Thyroid gland (tissue), 4 donors: ENCODE results near the gene DAGLA. TPM values are rescaled to one million over a fixed set of nuclear protein-coding genes. Genes with fewer than 3 reads are reported as not detected.
A peak's percentile ranks its signal among the peaks of the same experiment; 100 is the strongest.

Source experiments
- DNase-seq, 2 donors: peaks; one replicate each; pipeline ENCODE4 v3.0.0-alpha.2; 2019
- H3K27ac ChIP-seq, 3 donors: fragments of 200-600 bp; sonication (generic); 1 replicate in 2 of 3; 2 replicates in 1 of 3; pipeline ENCODE4 v1.5.1; 2016 to 2019; ENCODE audit warnings: mild to moderate bottlenecking in 1 of 3, moderate library complexity in 1 of 3
- H3K27me3 ChIP-seq: fragments of 200-600 bp; sonication (generic); one replicate; pipeline ENCODE4 v1.5.1; 2019
- H3K36me3 ChIP-seq, 2 donors: fragments of 200-600 bp; sonication (generic); one replicate each; pipeline ENCODE4 v1.5.1; 2016 to 2019
- H3K4me1 ChIP-seq, 2 donors: fragments of 200-600 bp; sonication (generic); one replicate each; pipeline ENCODE4 v1.5.1; 2017 to 2019
- H3K4me3 ChIP-seq, 3 donors: fragments of 200-600 bp; sonication (generic); replicated peaks in 1 of 3; 1 replicate in 2 of 3; 2 replicates in 1 of 3; pipeline ENCODE4 v1.5.1; 2016; ENCODE audit warnings: mild to moderate bottlenecking in 1 of 3
- H3K9me3 ChIP-seq: fragments of 200-600 bp; sonication (generic); one replicate; pipeline ENCODE4 v1.5.1; 2017
- POLR2A ChIP-seq, 2 donors: fragments of 450-650 bp; IDR thresholded peaks; one replicate each; pipeline ENCODE4 v1.6.1; 2017; ENCODE audit warnings: antibody characterized with exemption in 2 of 2, mild to moderate bottlenecking in 2 of 2, moderate library complexity in 1 of 2
- WGBS, 2 donors: methylation state at CpG; one replicate each; pipeline ENCODE4 v1.1.5; 2017; 5-methylcytosine and 5-hydroxymethylcytosine counted together
- intact Hi-C: fragments of 100-400 bp; cut with DNase I; formaldehyde crosslinking; loops from one replicate; pipeline ENCODE4 v1.15.1; 2023
- total RNA-seq, 4 donors: library from RNA; depleted of rRNA; stranded (reverse); fragments of >200 nt; gene quantifications; one replicate each; pipeline ENCODE4 v1.2.3, GENCODE V29; 2016
- TF ChIP-seq, protein P1 (sequence below), 6 experiments: fragments of 200-600 bp in 3 of 6; fragments of 450-650 bp in 3 of 6; sonication (generic) in 3 of 6; IDR thresholded peaks; one replicate each; pipeline ENCODE4 v1.5.1; 2016 to 2019; ENCODE audit warnings: antibody characterized with exemption in 6 of 6, mild to moderate bottlenecking in 2 of 6, inconsistent platforms in 1 of 6, moderate library complexity in 1 of 6

Gene DAGLA
- total RNA-seq, 4 donors from 2014 or later = 1.7 to 2.8 (median 1.9) TPM

DNA sequence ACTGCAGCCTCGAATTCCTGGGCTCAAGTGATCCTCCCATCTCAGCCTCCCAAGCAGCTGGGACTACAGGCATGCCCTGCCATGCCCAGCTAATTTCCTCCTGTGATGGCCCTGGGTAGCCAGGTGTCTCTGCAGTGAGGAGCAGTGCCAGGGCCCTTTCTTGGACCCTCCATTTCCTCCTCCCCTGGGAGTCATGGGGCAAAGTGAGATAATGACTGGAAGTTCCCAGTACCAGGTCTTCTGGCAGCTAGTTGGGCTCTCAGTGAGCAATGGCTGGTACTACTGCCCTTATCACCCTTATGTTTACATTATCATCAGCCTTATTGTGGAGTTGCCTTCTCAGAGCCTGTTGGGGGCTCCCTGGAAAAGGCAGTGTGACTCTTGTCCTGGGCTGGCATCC is 17.6 kb downstream of the DAGLA start:
- Histone ChIP-seq H3K27me3 (no peaks in the 10 kb centered on the region), H3K27ac (no peak overlapping the region), H3K4me1 (peaks cover 33 to 74% of the 10 kb centered on the region in 2 donors), H3K9me3 (no peaks in the 10 kb centered on the region), H3K4me3 (no peak overlapping the region), H3K36me3 (no peaks in the 10 kb centered on the region)
- 97 to 100% methylated on average over 1 of the region's 1 CpG for WGBS, 2 donors
- intact Hi-C loops = no loop called here
- DNase-seq = no peak
- TF ChIP-seq, protein P1, sequence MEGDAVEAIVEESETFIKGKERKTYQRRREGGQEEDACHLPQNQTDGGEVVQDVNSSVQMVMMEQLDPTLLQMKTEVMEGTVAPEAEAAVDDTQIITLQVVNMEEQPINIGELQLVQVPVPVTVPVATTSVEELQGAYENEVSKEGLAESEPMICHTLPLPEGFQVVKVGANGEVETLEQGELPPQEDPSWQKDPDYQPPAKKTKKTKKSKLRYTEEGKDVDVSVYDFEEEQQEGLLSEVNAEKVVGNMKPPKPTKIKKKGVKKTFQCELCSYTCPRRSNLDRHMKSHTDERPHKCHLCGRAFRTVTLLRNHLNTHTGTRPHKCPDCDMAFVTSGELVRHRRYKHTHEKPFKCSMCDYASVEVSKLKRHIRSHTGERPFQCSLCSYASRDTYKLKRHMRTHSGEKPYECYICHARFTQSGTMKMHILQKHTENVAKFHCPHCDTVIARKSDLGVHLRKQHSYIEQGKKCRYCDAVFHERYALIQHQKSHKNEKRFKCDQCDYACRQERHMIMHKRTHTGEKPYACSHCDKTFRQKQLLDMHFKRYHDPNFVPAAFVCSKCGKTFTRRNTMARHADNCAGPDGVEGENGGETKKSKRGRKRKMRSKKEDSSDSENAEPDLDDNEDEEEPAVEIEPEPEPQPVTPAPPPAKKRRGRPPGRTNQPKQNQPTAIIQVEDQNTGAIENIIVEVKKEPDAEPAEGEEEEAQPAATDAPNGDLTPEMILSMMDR (IDR thresholded peaks at IDR 0.05) = no peak
- no peak for TF ChIP-seq POLR2A (IDR thresholded peaks at IDR 0.05)

DNA sequence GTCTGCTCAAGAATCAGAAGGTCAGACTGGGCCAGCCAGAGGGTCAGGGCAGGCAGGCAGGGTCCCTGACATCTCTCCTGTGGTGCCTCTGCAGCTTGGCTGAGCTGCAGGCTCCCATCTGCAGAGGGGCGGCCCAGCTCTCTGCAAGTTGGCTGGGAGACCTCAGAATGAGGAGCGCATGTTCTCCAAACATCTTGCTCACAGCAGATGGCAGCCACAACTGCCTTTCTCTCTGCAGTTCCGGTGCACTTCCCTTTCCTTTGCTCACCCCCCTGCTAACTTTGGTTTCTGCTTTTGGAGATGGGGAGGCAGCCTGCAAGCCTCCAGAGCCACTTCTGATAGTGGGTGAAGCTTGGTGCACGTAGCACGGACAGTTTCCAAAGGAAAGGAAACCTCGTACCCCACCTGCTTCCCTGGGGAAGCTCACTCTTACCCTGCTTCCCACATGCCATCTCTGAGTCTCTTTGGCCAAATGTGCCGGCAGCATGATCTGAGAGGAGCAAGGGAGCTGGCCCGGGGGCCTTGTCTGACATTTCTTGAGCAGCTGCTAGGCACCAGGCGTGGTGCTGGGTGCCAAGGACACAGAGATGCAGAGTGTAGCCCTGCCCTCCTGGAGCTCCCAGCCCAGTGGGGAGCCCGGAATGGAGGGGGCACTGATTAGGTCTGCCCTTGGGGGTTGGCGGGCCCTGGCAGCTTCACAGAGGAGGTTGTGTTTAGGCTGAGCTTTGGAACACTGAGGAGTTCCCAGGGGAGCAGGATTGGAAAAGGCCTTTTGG is 18.2 kb downstream of the DAGLA start:
- peaks cover 33 to 72% of the 10 kb centered on the region in 2 donors for H3K4me1 ChIP-seq
- no peak overlapping the region for H3K4me3 ChIP-seq
- H3K27ac ChIP-seq = no peak overlapping the region
- intact Hi-C loops = no loop called here
- WGBS, 2 donors = 81 to 89% methylated on average over 10 to 11 of the region's 11 CpGs
- TF ChIP-seq, protein P1 (IDR thresholded peaks at IDR 0.05) = no peak
- TF ChIP-seq POLR2A (IDR thresholded peaks at IDR 0.05) = no peak
- H3K9me3 ChIP-seq = no peaks in the 10 kb centered on the region
- no peak for DNase-seq
- no peaks in the 10 kb centered on the region for H3K27me3 ChIP-seq
- H3K36me3 ChIP-seq = no peaks in the 10 kb centered on the region

DNA sequence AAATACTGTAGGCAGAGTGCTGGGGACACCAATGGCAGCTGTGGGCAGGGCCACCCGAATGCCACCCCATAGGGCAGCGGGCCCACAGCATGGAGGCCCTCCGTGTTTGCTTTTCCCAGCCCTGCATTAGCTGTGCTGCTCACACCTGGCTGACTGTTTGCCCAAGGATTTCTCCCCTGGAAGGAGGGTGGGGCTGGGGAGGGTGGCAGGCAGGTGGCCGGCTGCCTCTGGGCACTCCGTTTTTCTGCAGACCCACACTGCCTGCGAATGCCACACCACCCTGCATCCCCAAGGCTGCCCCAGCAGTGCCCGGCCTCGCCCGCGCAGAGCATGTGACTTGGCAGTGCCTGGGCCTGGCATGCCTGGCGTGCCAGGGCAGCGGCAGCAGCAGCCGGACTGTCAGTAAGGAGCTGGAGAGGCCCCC is 19.6 kb downstream of the DAGLA start:
- intact Hi-C loops = no loop called here
- DNase-seq = peak; percentile 34 to 35
- TF ChIP-seq, protein P1 (IDR thresholded peaks at IDR 0.05) = no peak
- TF ChIP-seq POLR2A (IDR thresholded peaks at IDR 0.05) = no peak
- 73 to 94% methylated on average over 3 to 6 of the region's 13 CpGs for WGBS, 2 donors
- no peak overlapping the region for H3K4me3 ChIP-seq
- no peaks in the 10 kb centered on the region for H3K27me3 ChIP-seq
- H3K9me3 ChIP-seq = no peaks in the 10 kb centered on the region
- H3K36me3 ChIP-seq = no peaks in the 10 kb centered on the region
- peak overlapping the region in 1 of 3 donors; percentile 27 for H3K27ac ChIP-seq
- H3K4me1 ChIP-seq = peaks cover 21 to 58% of the 10 kb centered on the region in 2 donors

DNA sequence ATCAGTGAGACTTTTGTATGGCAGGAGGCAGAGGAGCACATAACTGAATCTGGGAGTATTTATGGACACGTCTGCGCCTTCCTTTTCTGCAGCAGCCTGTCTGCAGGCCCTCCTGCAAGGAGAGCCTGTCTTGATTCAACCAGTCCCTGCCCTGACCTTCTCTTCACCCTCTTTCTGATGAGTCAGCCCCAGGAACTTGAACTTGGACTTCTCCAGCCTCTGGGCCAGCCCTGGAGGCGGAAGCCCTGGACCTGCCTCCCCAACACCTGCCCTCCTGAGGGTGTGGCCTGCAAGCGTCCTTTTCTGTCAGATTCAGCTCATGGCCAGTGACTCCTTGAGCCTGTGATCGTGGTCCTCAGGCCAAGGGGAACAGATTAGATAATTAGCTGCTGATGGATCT is 20.0 kb downstream of the DAGLA start:
- DNase-seq = no peak
- 65 to 84% methylated on average over 4 to 5 of the region's 5 CpGs for WGBS, 2 donors

DNA sequence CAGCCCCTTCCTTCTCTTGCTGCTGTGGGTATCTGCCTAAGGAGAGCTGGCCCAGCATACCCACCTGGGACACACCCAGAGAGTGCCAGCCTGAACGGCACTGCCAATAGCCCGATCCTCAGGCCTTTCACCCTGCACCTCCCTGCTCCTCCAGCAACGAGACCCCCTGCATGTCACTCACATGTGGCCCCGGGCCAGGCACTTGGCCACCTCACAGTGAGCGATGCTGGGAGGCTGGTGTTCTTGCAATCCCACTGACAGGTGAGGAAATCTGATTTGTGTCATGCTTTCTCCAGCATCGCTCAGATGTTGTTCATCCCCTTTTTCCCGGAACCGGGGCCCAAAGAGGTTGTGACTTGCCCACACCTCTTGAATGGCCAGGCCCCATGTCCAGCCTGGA is 20.5 kb downstream of the DAGLA start:
- Histone ChIP-seq H3K9me3 (no peaks in the 10 kb centered on the region), H3K27ac (peak overlapping the region in 1 of 3 donors; percentile 21), H3K4me3 (no peak overlapping the region), H3K36me3 (no peaks in the 10 kb centered on the region), H3K27me3 (no peaks in the 10 kb centered on the region), H3K4me1 (peaks cover 11 to 49% of the 10 kb centered on the region in 2 donors)
- no peak for DNase-seq
- TF ChIP-seq, protein P1 (IDR thresholded peaks at IDR 0.05) = no peak
- no peak for TF ChIP-seq POLR2A (IDR thresholded peaks at IDR 0.05)
- 90 to 93% methylated on average over 7 to 8 of the region's 8 CpGs for WGBS, 2 donors
- intact Hi-C loops = no loop called here

More for the DNA sequence above, 20.0 kb downstream of the DAGLA start:
- Histone ChIP-seq H3K36me3 (no peaks in the 10 kb centered on the region), H3K9me3 (no peaks in the 10 kb centered on the region), H3K4me3 (no peak overlapping the region), H3K27ac (peak overlapping the region in 1 of 3 donors; percentile 21), H3K4me1 (peaks cover 17 to 54% of the 10 kb centered on the region in 2 donors), H3K27me3 (no peaks in the 10 kb centered on the region)
- TF ChIP-seq, protein P1 (IDR thresholded peaks at IDR 0.05) = no peak
- no peak for TF ChIP-seq POLR2A (IDR thresholded peaks at IDR 0.05)
- intact Hi-C loops = no loop called here
